GM18505 (cell line): ENCODE results near the gene C6orf163.
"Not testable (repeated sequence)": the region's sequence is repeated elsewhere in the genome, so short reads cannot be mapped to it uniquely, and the experiment has no call there.

Experiments
- ATAC-seq: cut with Tn5 transposase; IDR thresholded peaks from one replicate; pipeline ENCODE4 v1.9.1; 2021; ENCODE audit not compliant: unreplicated experiment
- POLR2A ChIP-seq: IDR thresholded peaks from 4 replicates; pipeline ENCODE4 v1.6.1; 2011; ENCODE audit warnings: borderline replicate concordance; ENCODE audit not compliant: insufficient read depth, insufficient read length; ENCODE audit errors: extremely low read depth

Gene C6orf163

GRCh38 chr6:87344731-87345130 is at the start of gene C6orf163:
TSS of gene C6orf163 (plus strand) at chr6:87344813. CDS start at chr6:87345100, 287 bp downstream.
- TF ChIP-seq POLR2A, result no peak
- no peak for ATAC-seq

DNA sequence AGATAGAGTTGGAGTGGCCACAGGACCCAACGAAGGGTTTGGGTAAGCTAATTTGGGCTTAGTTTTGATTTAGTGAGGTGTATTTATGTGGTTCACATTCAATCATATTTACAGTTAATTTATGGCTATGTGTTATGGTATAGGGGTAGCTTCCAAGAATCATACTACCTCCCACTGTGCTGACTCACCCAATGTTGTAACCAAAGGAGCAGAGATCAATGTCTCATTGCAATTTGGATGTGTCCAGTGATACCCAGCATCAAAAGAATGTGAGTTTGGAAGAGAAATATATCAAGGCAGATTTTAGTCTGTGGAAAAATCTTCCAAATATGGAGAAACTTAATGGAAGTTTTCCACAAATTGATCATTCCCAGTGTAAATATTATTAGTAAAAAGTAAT is 47.5 kb upstream of the C6orf163 start:
- ATAC-seq, result no peak
- TF ChIP-seq POLR2A, result no peak

DNA sequence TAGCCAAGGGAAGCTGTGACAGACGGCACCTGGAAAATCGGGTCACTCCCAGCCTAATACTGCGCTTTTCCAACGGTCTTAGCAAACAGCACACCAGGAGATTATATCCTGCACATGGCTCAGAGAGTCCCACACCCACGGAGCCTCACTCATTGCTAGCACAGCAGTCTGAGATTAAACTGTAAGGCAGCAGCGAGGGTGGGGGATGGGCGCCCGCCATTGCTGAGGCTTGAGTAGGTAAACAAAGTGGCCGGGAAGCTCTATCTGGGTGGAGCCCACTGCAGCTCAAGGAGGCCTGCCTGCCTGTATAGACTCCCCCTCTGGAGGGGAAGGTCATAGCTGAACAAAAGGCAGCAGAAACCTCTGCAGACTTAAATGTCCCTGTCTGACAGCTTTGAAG is 43.3 kb upstream of the C6orf163 start:
- not testable (repeated sequence) for ATAC-seq

- ATAC-seq, result no peak
- TF ChIP-seq POLR2A, result no peak
Measured at GRCh38 chr6:87308970-87309369, 35.6 kb upstream of the C6orf163 start.

DNA sequence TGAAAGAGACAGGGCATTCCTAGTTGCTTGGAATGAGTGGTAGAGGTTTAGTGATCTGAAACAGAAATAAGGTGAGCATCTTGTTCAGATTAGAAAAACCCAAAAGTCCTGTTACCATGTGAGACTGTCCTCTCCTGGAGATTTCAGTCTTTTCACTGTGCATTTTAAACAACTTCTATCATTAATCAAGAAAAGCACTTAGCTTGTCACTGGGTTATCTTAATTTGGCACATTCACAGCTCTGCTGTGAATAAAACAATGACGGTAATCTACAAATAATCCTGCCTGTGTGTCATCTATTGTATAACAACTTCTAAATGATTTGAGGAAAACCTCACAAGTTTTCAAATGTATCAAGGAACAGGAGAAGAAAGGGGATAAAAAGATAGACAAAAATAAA is 31.8 kb upstream of the C6orf163 start:
- ATAC-seq, result no peak
- TF ChIP-seq POLR2A, result no peak

DNA sequence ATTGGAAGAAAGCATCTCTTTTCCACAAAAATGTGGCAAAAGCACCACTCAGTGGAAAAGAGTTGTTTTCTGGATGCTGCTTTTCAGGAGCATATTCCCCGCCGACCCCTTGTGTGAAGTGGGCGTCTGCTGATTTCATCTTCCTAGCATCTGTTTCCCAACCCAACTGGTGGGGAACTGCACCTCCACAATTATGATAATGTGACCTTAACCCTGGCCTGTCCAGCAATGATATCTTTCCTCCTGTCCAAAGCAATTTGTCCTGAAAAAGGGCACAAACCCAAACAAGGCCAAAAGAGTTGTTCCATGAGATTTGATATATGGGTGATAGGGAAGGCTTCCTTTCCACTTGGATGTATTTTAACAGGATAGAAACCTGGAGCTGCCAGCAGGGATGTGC is 29.5 kb upstream of the C6orf163 start:
- no peak for TF ChIP-seq POLR2A
- ATAC-seq, result no peak

DNA sequence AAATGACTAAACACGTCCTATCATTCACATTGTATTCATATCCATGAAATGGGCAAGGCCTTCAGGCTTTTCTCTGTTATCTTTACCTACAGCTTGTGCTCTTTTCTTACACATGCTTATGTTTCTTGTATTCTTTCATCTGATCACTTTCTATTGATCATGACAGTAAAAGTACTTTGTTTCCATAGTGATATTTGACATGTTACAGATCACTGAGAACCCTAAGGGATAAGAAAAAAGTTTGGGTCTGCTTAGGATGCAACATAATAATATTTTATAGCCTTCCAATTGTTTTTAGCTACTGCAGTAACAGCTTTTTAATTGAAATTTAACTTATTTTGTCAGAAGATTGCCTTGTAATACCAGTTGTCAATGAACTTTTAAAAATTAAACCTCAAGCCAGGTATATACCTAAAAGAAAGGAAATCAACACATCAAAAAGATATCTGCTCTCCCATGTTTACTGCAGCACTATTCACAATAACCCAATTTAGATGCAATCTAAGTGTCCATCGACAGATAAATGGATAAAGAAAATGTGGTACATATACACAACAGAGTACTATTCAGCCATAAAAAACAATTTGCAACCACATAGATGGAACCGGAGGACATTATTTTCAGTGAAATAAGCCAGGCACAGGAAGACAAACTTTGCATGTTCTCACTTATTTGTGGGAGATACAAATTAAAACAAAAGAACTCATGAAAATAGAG is 25.2 kb upstream of the C6orf163 start:
- no peak for TF ChIP-seq POLR2A
- no peak for ATAC-seq

DNA sequence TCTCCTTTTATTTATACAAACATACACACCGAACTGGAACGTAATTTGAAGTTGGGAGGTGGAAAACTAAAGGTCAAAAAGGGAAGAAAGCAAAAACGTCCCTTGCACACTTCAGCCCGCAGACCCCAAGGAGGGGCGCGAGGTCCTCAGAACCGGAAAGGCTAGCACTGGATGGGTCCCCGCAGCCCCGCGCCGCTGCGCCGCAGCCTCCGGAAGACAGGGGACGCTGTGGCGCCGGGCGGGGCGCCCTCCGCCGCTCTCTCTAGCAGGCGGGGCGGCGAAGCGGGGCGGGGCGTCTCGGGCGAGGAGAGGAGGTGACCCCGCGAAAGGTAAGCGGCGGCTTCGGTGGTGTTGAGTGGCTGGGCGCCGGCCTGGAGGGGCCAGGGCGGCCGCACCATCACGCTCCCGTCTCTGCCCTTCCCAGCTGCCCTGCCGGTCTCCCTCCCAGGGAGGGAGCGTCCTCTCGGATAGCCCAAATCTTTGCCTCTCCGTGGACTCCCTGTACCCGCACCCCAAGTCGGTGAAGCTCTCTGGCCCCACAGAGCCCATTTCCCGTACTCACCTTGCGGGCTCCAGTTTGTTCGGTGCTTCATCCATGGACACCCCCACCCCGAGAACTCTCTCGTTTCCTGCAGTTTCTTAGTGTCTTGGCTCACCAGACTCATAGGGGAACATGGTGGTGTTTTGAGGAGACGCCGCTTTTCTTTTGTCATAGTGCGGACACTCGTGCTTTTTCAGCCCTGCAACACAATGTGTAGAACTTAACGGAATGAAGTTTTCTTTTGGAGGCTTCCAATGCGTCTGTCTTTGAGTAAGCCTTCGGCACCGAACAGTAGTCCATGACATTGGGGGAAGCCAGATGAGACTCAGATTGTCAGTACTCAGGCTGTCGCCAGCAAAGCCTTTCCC is 22.1 kb upstream of the C6orf163 start, which contains the start of gene SMIM8:
Gene SMIM8, plus strand, starts transcription at position 285 of the 909 bp plus-strand sequence. CDS start 14,444 bp downstream, outside the sequence.
- ATAC-seq, result peak; percentile 100
- TF ChIP-seq POLR2A, result peak; percentile 83

DNA sequence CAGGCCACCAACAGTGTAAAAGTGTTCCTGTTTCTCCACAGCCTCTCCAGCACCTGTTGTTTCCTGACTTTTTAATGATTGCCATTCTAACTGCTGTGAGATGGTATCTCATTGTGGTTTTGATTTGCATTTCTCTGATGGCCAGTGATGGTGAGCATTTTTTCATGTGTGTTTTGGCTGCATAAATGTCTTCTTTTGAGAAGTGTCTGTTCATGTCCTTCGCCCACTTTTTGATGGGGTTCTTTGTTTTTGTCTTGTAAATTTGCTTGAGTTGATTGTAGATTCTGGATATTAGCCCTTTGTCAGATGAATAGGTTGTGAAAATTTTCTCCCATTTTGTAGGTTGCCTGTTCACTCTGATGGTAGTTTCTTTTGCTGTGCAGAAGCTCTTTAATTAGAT is 20.7 kb upstream of the C6orf163 start:
- not testable (repeated sequence) for ATAC-seq

DNA sequence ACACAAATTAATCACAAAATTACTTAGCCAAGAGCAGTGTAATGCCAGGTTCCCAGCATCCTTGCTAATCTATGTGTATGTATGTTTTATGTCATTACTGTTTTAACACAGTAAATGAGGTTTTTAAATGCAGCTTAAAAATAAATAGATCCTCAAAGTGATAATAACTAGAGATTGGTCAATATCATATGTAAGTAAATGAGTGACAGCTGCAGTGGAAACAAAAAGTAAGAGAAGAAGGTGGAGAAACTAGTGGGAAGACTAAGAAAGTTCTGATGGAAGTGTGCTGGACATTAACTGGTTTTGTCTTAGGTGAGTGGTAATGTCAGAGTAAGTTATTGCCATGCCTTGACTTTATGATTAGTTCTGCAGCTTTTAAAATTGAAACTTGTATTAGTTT is 13.7 kb upstream of the C6orf163 start:
- no peak for ATAC-seq
- TF ChIP-seq POLR2A, result no peak

DNA sequence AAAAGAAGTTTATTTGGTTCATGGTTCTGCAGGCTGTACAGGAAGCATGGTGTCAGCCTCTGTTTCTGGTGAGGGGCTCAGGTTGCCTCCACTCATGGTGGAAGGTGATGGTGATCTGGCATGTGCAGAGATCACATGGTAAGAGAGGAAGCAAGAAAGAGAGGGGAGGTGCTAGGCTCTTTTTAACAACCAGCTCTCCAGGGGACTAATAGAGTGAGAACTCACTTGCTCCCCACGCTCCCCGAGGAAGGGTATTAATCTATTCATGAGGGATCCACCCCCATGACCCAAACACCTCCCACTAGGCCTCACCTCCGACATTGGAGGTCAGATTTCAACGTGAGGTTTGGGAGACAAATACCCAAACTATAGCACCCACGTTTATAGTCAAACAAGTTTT is 11.6 kb upstream of the C6orf163 start:
- TF ChIP-seq POLR2A, result no peak
- ATAC-seq, result no peak

DNA sequence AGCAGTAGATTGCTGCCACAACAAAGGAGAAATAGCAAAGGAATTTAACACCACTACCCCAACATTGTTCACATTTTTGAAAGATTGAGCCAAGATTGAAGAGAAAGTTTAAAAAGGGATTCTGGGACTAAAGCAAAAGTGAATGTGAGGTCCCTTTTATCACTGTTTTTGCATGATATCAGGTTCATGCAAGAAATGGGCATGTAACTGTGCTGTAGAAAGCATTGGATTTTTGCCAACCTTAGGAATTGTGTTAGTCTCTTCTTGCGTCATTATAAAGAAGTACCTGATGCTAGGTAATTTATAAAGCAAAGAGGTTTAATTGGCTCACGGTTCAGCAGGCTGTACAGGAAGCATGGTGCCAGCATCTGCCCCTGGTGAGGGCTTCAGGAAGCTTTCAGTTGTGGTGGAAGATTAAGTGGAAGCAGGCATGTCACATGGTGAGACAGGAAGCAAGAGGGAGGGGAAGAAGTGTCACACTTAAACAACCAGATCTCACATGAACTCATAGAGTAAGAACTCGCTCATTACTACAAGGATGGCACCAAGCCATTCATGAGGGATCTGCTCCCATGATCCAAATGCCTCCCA is 10.9 kb upstream of the C6orf163 start:
- TF ChIP-seq POLR2A, result no peak
- no peak for ATAC-seq

- TF ChIP-seq POLR2A, result no peak
- no peak for ATAC-seq
Measured at GRCh38 chr6:87334683-87335082, 9.9 kb upstream of the C6orf163 start.

GRCh38 chr6:87336367-87336766 is 8.2 kb upstream of the C6orf163 start:
- ATAC-seq, result no peak

DNA sequence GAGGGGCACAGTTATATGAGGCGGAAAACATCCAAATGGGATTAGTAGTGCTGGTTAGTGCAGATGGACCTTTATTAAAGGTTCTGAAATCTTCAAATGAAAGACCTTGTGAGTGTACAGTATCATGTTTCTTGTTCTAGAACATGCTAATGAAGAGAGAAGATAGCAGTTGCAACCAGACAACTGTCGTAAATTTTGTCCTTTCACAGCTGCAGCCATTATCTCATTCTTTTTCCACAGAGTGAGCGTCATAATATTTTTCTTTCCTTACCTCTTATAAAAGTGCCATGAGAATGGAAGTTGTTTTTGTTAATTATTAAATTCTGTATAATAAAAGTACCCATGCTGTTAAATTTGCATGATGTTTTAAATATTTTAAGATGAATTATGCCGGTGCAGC is 4.4 kb upstream of the C6orf163 start:
- no peak for ATAC-seq

More at GRCh38 chr6:87336367-87336766, 8.2 kb upstream of the C6orf163 start:
- no peak for TF ChIP-seq POLR2A

More for the DNA sequence above, 4.4 kb upstream of the C6orf163 start:
- TF ChIP-seq POLR2A, result no peak
